IPS-20b (cell line): ENCODE measurements around the gene CXCR6.
"Not testable (repeated sequence)": the region's sequence is repeated elsewhere in the genome, so short reads cannot be mapped to it uniquely, and the experiment has no call there.

Source experiments
- H3K27ac ChIP-seq: one replicate; pipeline ENCODE4 v1.5.1; 2013; ENCODE audit warnings: low read length
- H3K27me3 ChIP-seq: 2 replicates; pipeline ENCODE4 v1.6.1; 2013; ENCODE audit warnings: mild to moderate bottlenecking, low read length, inconsistent platforms; ENCODE audit not compliant: insufficient read depth
- H3K36me3 ChIP-seq: 2 replicates; pipeline ENCODE4 v1.6.1; 2013; ENCODE audit warnings: low read depth, mild to moderate bottlenecking, inconsistent platforms, low read length, moderate library complexity; ENCODE audit not compliant: insufficient read depth
- H3K4me1 ChIP-seq: 2 replicates; pipeline ENCODE4 v1.6.1; 2013; ENCODE audit warnings: mild to moderate bottlenecking, control low read depth, inconsistent platforms, low read length, moderate library complexity; ENCODE audit not compliant: insufficient read depth
- H3K4me3 ChIP-seq: 2 replicates; pipeline ENCODE4 v1.5.1; 2013; ENCODE audit warnings: mild to moderate bottlenecking, low read length, inconsistent platforms
- H3K9ac ChIP-seq: 2 replicates; pipeline ENCODE4 v1.6.1; 2013; ENCODE audit warnings: low read depth, mild to moderate bottlenecking, inconsistent platforms, low read length, moderate library complexity
- H3K9me3 ChIP-seq: 2 replicates; pipeline ENCODE4 v1.6.1; 2013; ENCODE audit warnings: mild to moderate bottlenecking, low read depth, low read length, inconsistent platforms; ENCODE audit not compliant: insufficient read depth

CXCR6 gene

DNA sequence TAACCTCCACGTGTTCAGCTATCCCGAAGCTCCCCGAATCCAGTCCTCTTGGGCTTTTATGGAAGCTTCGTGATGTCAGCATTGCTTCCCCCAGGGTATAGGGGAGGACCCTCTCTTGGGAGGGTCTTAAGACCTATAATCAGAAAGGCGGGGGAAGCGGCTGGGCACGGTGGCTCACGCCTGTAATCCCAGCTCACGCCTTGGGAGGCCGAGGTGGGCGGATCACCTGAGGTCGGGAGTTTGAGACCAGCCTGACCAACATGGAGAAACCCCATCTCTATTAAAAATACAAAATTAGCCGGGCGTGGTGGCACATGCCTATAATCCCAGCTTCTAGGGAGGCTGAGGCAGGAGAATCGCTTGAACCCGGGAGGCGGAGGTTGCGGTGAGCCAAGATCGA is 54.2 kb downstream of the CXCR6 start:
- H3K36me3 ChIP-seq, H3K9ac ChIP-seq, H3K4me3 ChIP-seq, H3K4me1 ChIP-seq, H3K27ac ChIP-seq, H3K9me3 ChIP-seq: not testable (repeated sequence)
- peaks cover 14% of the 10 kb centered on the region for H3K27me3 ChIP-seq

DNA sequence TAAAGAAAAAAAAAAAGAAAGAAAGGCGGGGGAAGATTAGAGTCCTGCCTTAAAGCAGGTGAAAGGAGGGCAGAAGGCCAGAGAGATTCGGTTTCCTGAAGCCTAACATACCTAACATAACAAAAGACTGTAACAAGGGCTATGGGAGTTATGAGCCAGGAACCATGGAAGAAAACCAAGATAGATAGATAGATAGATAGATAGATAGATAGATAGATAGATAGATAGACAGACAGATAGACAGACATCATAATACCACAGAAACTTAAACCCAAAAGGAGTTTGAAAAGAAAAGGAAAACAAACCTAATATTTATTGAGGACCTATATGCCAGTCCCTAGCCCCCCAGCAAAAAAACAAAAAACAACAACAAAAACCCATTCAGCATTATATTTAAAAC is 54.7 kb downstream of the CXCR6 start:
- Histone ChIP-seq H3K9me3 (no peaks in the 10 kb centered on the region), H3K36me3 (no peaks in the 10 kb centered on the region), H3K27ac (no peak overlapping the region), H3K4me3 (no peak overlapping the region), H3K9ac (no peak overlapping the region), H3K4me1 (peaks cover 4% of the 10 kb centered on the region), H3K27me3 (peaks cover 14% of the 10 kb centered on the region)
